ENCODE data around the gene LRRC26. TPM values are rescaled to one million over a fixed set of nuclear protein-coding genes. Genes with fewer than 3 reads are reported as not detected.

Gene LRRC26
- total and polyA plus RNA-seq, 4 donors: 0.12 to 5.2 (median 0.57) TPM

DNA sequence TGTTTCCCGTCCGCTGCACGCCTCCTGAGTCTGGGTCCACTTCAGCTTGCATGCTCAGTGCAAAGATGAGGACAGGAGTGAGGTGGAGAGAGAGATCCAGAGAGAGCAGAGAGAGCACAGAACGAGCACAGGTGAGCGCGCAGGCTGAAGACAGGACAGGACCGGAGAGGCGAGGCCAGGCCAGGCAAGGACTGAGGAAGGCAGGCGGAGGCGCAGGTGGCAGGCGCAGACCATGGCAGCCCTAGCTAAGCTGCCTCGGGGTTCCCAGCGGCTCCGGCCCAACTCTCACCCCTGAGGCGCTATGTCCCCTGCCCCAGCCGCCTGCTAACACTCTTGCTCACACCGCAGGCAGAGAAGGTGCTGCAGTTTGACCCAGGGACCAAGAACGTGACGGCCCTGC, 21.2 kb downstream of the LRRC26 start:
- ATAC-seq (ENCODE audit: insufficient read depth, low FRiP score): no peak
- Histone ChIP-seq H3K9me3 (ENCODE audit: control insufficient read depth in 4 of 4, insufficient read depth in 3 of 4, low read length in 3 of 4) (no peaks in the 10 kb centered on the region), H3K4me1 (ENCODE audit: control insufficient read depth in 5 of 5, insufficient read depth in 5 of 5, low read length in 5 of 5) (no peaks in the 10 kb centered on the region), H3K36me3 (ENCODE audit: control insufficient read depth in 4 of 4, insufficient read depth in 4 of 4, low read length in 4 of 4) (no peaks in the 10 kb centered on the region), H3K27ac (ENCODE audit: low read depth in 1 of 2, low read length in 1 of 2) (no peak overlapping the region), H3K27me3 (ENCODE audit: control insufficient read depth in 3 of 3, insufficient read depth in 3 of 3, low read length in 2 of 3) (peaks cover 4 to 22% (median 7%) of the 10 kb centered on the region in 3 donors), H3K9ac (ENCODE audit: insufficient read depth in 1 of 2, low read length in 2 of 2) (no peak overlapping the region), H3K4me3 (no peak overlapping the region)
- TF ChIP-seq, protein P1, sequence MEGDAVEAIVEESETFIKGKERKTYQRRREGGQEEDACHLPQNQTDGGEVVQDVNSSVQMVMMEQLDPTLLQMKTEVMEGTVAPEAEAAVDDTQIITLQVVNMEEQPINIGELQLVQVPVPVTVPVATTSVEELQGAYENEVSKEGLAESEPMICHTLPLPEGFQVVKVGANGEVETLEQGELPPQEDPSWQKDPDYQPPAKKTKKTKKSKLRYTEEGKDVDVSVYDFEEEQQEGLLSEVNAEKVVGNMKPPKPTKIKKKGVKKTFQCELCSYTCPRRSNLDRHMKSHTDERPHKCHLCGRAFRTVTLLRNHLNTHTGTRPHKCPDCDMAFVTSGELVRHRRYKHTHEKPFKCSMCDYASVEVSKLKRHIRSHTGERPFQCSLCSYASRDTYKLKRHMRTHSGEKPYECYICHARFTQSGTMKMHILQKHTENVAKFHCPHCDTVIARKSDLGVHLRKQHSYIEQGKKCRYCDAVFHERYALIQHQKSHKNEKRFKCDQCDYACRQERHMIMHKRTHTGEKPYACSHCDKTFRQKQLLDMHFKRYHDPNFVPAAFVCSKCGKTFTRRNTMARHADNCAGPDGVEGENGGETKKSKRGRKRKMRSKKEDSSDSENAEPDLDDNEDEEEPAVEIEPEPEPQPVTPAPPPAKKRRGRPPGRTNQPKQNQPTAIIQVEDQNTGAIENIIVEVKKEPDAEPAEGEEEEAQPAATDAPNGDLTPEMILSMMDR (IDR thresholded peaks at IDR 0.05; ENCODE audit: control extremely low read depth, extremely low read depth): no peak
- WGBS, 2 donors: 81 to 86% methylated on average over 19 of the region's 19 CpGs
- no peak for DNase-seq

DNA sequence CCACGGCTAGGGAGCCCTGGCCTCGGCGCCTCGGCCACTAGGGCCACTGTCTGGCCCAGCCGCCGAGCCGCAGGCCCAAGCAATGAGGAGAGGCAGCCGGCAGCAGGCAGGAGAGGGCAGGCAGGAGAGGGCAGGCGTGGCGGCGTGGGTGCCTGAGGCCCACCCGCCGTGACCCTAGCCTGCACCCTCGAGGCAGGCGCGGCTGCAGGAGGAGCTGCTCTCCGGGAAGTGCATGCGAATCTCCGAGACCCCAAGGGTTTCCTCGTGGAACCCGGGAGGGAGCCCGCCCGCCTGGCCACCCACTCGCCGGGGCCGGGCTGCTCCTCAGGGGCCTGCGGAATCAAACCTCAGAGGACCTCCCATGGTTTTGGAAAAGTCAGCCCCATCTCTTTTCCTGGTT, 21.6 kb downstream of the LRRC26 start:
- ATAC-seq (ENCODE audit: insufficient read depth, low FRiP score): no peak
- no peaks in the 10 kb centered on the region for H3K4me1 ChIP-seq (ENCODE audit: control insufficient read depth in 5 of 5, insufficient read depth in 5 of 5, low read length in 5 of 5)
- H3K9ac ChIP-seq (ENCODE audit: insufficient read depth in 1 of 2, low read length in 2 of 2): no peak overlapping the region
- no peak for DNase-seq
- H3K36me3 ChIP-seq (ENCODE audit: control insufficient read depth in 4 of 4, insufficient read depth in 4 of 4, low read length in 4 of 4): no peaks in the 10 kb centered on the region
- WGBS, 2 donors: 70 to 78% methylated on average over 27 of the region's 27 CpGs
- peaks cover 3 to 18% (median 7%) of the 10 kb centered on the region in 3 donors for H3K27me3 ChIP-seq (ENCODE audit: control insufficient read depth in 3 of 3, insufficient read depth in 3 of 3, low read length in 2 of 3)
- H3K4me3 ChIP-seq: no peak overlapping the region
- TF ChIP-seq, protein P1 (IDR thresholded peaks at IDR 0.05; ENCODE audit: control extremely low read depth, extremely low read depth): no peak
- H3K9me3 ChIP-seq (ENCODE audit: control insufficient read depth in 4 of 4, insufficient read depth in 3 of 4, low read length in 3 of 4): no peaks in the 10 kb centered on the region
- no peak overlapping the region for H3K27ac ChIP-seq (ENCODE audit: low read depth in 1 of 2, low read length in 1 of 2)

DNA sequence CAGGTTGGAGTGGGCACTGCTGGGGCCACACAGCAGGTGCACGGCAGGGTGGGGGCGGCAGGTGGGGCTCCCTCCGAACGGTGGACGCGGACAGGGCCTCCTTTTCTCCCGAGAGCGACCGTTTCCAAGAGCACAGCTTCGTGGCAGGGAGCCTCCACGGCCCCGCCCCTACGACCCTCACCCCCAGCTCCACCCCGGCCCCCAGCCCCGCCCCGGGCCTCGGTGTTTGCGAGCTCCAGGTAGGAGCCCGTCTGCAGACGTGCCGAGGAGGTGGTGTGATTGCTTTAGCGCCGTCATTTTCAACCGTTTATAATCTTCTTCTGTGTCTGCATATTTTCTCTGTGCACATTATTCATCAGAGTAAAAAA, 22.1 kb downstream of the LRRC26 start:
- H3K4me3 ChIP-seq: no peak overlapping the region
- no peak overlapping the region for H3K27ac ChIP-seq (ENCODE audit: low read depth in 1 of 2, low read length in 1 of 2)
- H3K4me1 ChIP-seq (ENCODE audit: control insufficient read depth in 5 of 5, insufficient read depth in 5 of 5, low read length in 5 of 5): no peaks in the 10 kb centered on the region
- TF ChIP-seq, protein P1 (IDR thresholded peaks at IDR 0.05; ENCODE audit: control extremely low read depth, extremely low read depth): no peak
- no peak overlapping the region for H3K9ac ChIP-seq (ENCODE audit: insufficient read depth in 1 of 2, low read length in 2 of 2)
- 29 to 31% methylated on average over 24 of the region's 24 CpGs for WGBS, 2 donors
- no peaks in the 10 kb centered on the region for H3K9me3 ChIP-seq (ENCODE audit: control insufficient read depth in 4 of 4, insufficient read depth in 3 of 4, low read length in 3 of 4)
- no peaks in the 10 kb centered on the region for H3K36me3 ChIP-seq (ENCODE audit: control insufficient read depth in 4 of 4, insufficient read depth in 4 of 4, low read length in 4 of 4)
- ATAC-seq (ENCODE audit: insufficient read depth, low FRiP score): no peak
- peaks cover 0 to 14% (median 7%) of the 10 kb centered on the region in 3 donors for H3K27me3 ChIP-seq (ENCODE audit: control insufficient read depth in 3 of 3, insufficient read depth in 3 of 3, low read length in 2 of 3)
- no peak for DNase-seq

Data from lung (tissue), 12 donors.